Measurements from ENCODE around the gene COLGALT1. TPM values are rescaled to one million over a fixed set of nuclear protein-coding genes. Genes with fewer than 3 reads are reported as not detected.

COLGALT1 gene
- total RNA-seq, 2 experiments from 2014 or later: 51.2 to 64.3 TPM

GRCh38 chr19:17602872-17603510 lies 47.5 kb downstream of the COLGALT1 start:
- ChIA-PET POLR2A (no interaction called here), CTCF (interaction anchor here (0.7 to 1.3 kb wide), 3 partner anchors 20 to 90 kb away, joined by 3 to 6 read pairs (median 3); no protein-coding TSS in a partner anchor)
- DNase-seq (no peak), ATAC-seq (no peak)
- no peaks in the 10 kb centered on the region for H3K9me3 Mint-ChIP-seq (ENCODE audit: low read depth)
- intact Hi-C loops (cut with DNase I, micrococcal nuclease): no loop called here
- H3K27ac Mint-ChIP-seq: no peak overlapping the region
- H3K4me1 Mint-ChIP-seq: peaks cover 8% of the 10 kb centered on the region
- no peak overlapping the region for H3K4me3 Mint-ChIP-seq
- peaks cover 33% of the 10 kb centered on the region for H3K27me3 Mint-ChIP-seq
- H3K36me3 Mint-ChIP-seq (ENCODE audit: low read depth): no peaks in the 10 kb centered on the region

- Mint-ChIP-seq H3K36me3 (ENCODE audit: low read depth) (no peaks in the 10 kb centered on the region), H3K27me3 (peaks cover 31% of the 10 kb centered on the region), H3K27ac (no peak overlapping the region), H3K4me1 (peaks cover 8% of the 10 kb centered on the region), H3K9me3 (ENCODE audit: low read depth) (no peaks in the 10 kb centered on the region), H3K4me3 (no peak overlapping the region)
- intact Hi-C loops (cut with DNase I, micrococcal nuclease): loop anchor here in 1 of 2 experiments (5.0 kb wide), 1 partner anchor 178 kb away; no protein-coding TSS in a partner anchor
- no peak for ATAC-seq
- no peak for DNase-seq
- ChIA-PET CTCF (interaction anchor here (0.5 to 1.0 kb wide), 7 partner anchors 31 to 726 kb away, joined by 3 read pairs; no protein-coding TSS in a partner anchor), POLR2A (interaction anchor here (0.6 kb wide), 1 partner anchor 198 kb away, joined by 9 read pairs; no protein-coding TSS in a partner anchor)
These were observed 49.0 kb downstream of the COLGALT1 start for GRCh38 chr19:17604372-17605025.

GRCh38 chr19:17605117-17605516 lies 49.7 kb downstream of the COLGALT1 start:
- Mint-ChIP-seq H3K27ac (no peak overlapping the region), H3K27me3 (peaks cover 31% of the 10 kb centered on the region), H3K9me3 (ENCODE audit: low read depth) (no peaks in the 10 kb centered on the region), H3K4me1 (peaks cover 8% of the 10 kb centered on the region), H3K4me3 (no peak overlapping the region), H3K36me3 (ENCODE audit: low read depth) (no peaks in the 10 kb centered on the region)
- CTCF ChIA-PET: interaction anchor here (0.6 to 1.1 kb wide), 4 partner anchors 12 to 326 kb away, joined by 3 read pairs; no protein-coding TSS in a partner anchor
- intact Hi-C loops (cut with DNase I, micrococcal nuclease): loop anchor here in 1 of 2 experiments (5.0 kb wide), 1 partner anchor 177 kb away; no protein-coding TSS in a partner anchor
- POLR2A ChIA-PET: no interaction called here
- ATAC-seq: no peak
- DNase-seq: no peak

- H3K9me3 Mint-ChIP-seq (ENCODE audit: low read depth): no peaks in the 10 kb centered on the region
- ChIA-PET POLR2A (no interaction called here), CTCF (interaction anchor here (0.6 to 2.1 kb wide), 13 partner anchors 11 to 325 kb away, joined by 3 to 10 read pairs (median 3); partner anchors contain the start of gene B3GNT3)
- ATAC-seq (peak; percentile 89), DNase-seq (peak; percentile 90)
- H3K4me3 Mint-ChIP-seq: peak overlapping the region; percentile 65
- peaks cover 8% of the 10 kb centered on the region for H3K4me1 Mint-ChIP-seq
- peaks cover 30% of the 10 kb centered on the region for H3K27me3 Mint-ChIP-seq
- H3K36me3 Mint-ChIP-seq (ENCODE audit: low read depth): no peaks in the 10 kb centered on the region
- intact Hi-C loops (cut with DNase I, micrococcal nuclease): loop anchor here in 1 of 2 experiments (1.0 to 5.0 kb wide), 5 partner anchors 51 to 253 kb away; partner anchors contain the start of genes COLGALT1, RPL18A and SLC27A1
- no peak overlapping the region for H3K27ac Mint-ChIP-seq
These were observed 50.5 kb downstream of the COLGALT1 start for GRCh38 chr19:17605761-17606589.

GRCh38 chr19:17606590-17607185 lies 51.2 kb downstream of the COLGALT1 start:
- ChIA-PET CTCF (interaction anchor here (0.6 to 2.1 kb wide), 7 partner anchors 10 to 249 kb away, joined by 3 to 10 read pairs (median 5); no protein-coding TSS in a partner anchor), POLR2A (no interaction called here)
- intact Hi-C loops (cut with DNase I, micrococcal nuclease): loop anchor here in 1 of 2 experiments (1.0 to 5.0 kb wide), 5 partner anchors 51 to 253 kb away; partner anchors contain the start of genes COLGALT1, RPL18A and SLC27A1
- ATAC-seq (peak; percentile 20), DNase-seq (no peak)
- Mint-ChIP-seq H3K9me3 (ENCODE audit: low read depth) (no peaks in the 10 kb centered on the region), H3K36me3 (ENCODE audit: low read depth) (no peaks in the 10 kb centered on the region), H3K27ac (no peak overlapping the region), H3K4me1 (peaks cover 8% of the 10 kb centered on the region), H3K4me3 (peak overlapping the region; percentile 65), H3K27me3 (peaks cover 24% of the 10 kb centered on the region)

GRCh38 chr19:17607936-17608335 lies 52.5 kb downstream of the COLGALT1 start:
- peaks cover 8% of the 10 kb centered on the region for H3K4me1 Mint-ChIP-seq
- DNase-seq: no peak
- H3K27me3 Mint-ChIP-seq: peaks cover 15% of the 10 kb centered on the region
- no peak for ATAC-seq
- no peak overlapping the region for H3K27ac Mint-ChIP-seq
- intact Hi-C loops (cut with DNase I, micrococcal nuclease): loop anchor here in 1 of 2 experiments (5.0 kb wide), 1 partner anchor 174 kb away; no protein-coding TSS in a partner anchor
- ChIA-PET POLR2A (no interaction called here), CTCF (interaction anchor here (0.8 kb wide), 1 partner anchor 31 kb away, joined by 3 read pairs; no protein-coding TSS in a partner anchor)
- H3K9me3 Mint-ChIP-seq (ENCODE audit: low read depth): no peaks in the 10 kb centered on the region
- H3K4me3 Mint-ChIP-seq: no peak overlapping the region
- H3K36me3 Mint-ChIP-seq (ENCODE audit: low read depth): no peaks in the 10 kb centered on the region

- intact Hi-C loops (cut with DNase I, micrococcal nuclease): no loop called here
- Mint-ChIP-seq H3K4me3 (no peak overlapping the region), H3K36me3 (ENCODE audit: low read depth) (no peaks in the 10 kb centered on the region), H3K27me3 (peaks cover 3% of the 10 kb centered on the region), H3K9me3 (ENCODE audit: low read depth) (no peaks in the 10 kb centered on the region), H3K27ac (no peak overlapping the region), H3K4me1 (peaks cover 8% of the 10 kb centered on the region)
- CTCF ChIA-PET: interaction anchor here (0.7 to 1.6 kb wide), 3 partner anchors 35 to 175 kb away, joined by 3 read pairs; no protein-coding TSS in a partner anchor
- POLR2A ChIA-PET: no interaction called here
- DNase-seq (no peak), ATAC-seq (no peak)
These were observed 54.9 kb downstream of the COLGALT1 start for GRCh38 chr19:17610384-17610783.

- no peak for DNase-seq
- peaks cover 5% of the 10 kb centered on the region for H3K4me1 Mint-ChIP-seq
- no peak overlapping the region for H3K4me3 Mint-ChIP-seq
- no peaks in the 10 kb centered on the region for H3K9me3 Mint-ChIP-seq (ENCODE audit: low read depth)
- POLR2A ChIA-PET: interaction anchor here (0.6 kb wide), 1 partner anchor 178 kb away, joined by 3 read pairs; no protein-coding TSS in a partner anchor
- no peaks in the 10 kb centered on the region for H3K36me3 Mint-ChIP-seq (ENCODE audit: low read depth)
- intact Hi-C loops (cut with DNase I, micrococcal nuclease): no loop called here
- H3K27me3 Mint-ChIP-seq: peaks cover 5% of the 10 kb centered on the region
- H3K27ac Mint-ChIP-seq: no peak overlapping the region
- CTCF ChIA-PET: interaction anchor here (0.6 to 1.4 kb wide), 2 partner anchors 10 to 300 kb away, joined by 3 to 4 read pairs; no protein-coding TSS in a partner anchor
- ATAC-seq: no peak
These were observed 56.2 kb downstream of the COLGALT1 start for GRCh38 chr19:17611462-17612244.

GRCh38 chr19:17614476-17614875 lies 59.0 kb downstream of the COLGALT1 start:
- DNase-seq (no peak), ATAC-seq (no peak)
- CTCF ChIA-PET: no interaction called here
- Mint-ChIP-seq H3K4me1 (peaks cover 7% of the 10 kb centered on the region), H3K4me3 (no peak overlapping the region), H3K36me3 (ENCODE audit: low read depth) (no peaks in the 10 kb centered on the region), H3K27ac (no peak overlapping the region), H3K27me3 (peaks cover 20% of the 10 kb centered on the region), H3K9me3 (ENCODE audit: low read depth) (no peaks in the 10 kb centered on the region)
- POLR2A ChIA-PET: no interaction called here
- intact Hi-C loops (cut with DNase I, micrococcal nuclease): no loop called here
